Esophagus muscularis mucosa (tissue), 3 donors: ENCODE measurements around the gene RECK.

Experiments used
- CTCF ChIP-seq, 3 experiments: fragments of 200-600 bp in 2 of 3; fragments of 450-650 bp in 1 of 3; sonication (generic) in 2 of 3; IDR thresholded peaks; one replicate each; pipeline ENCODE4 v1.5.1; 2017 to 2019; ENCODE audit warnings: antibody characterized with exemption in 3 of 3, mild to moderate bottlenecking in 2 of 3, moderate library complexity in 1 of 3
- POLR2A ChIP-seq: fragments of 450-650 bp; IDR thresholded peaks from one replicate; pipeline ENCODE4 v1.6.1; 2017; ENCODE audit warnings: antibody characterized with exemption, moderate library complexity, mild to moderate bottlenecking, low read depth
- POLR2AphosphoS5 ChIP-seq, 2 donors: sonication (generic); formaldehyde crosslinking; IDR thresholded peaks; one replicate each; pipeline ENCODE4 v1.6.1; 2017; ENCODE audit warnings: antibody characterized with exemption in 2 of 2

GRCh38 chr9:36138901-36139300 lies 102.2 kb downstream of the RECK start:
- TF ChIP-seq CTCF (IDR thresholded peaks at IDR 0.05) (no peak), POLR2A (no peak), POLR2AphosphoS5 (IDR thresholded peaks at IDR 0.05) (no peak)
